ENCODE results near the gene SH3TC2. TPM values are rescaled to one million over a fixed set of nuclear protein-coding genes. Genes with fewer than 3 reads are reported as not detected.

SH3TC2 gene
- total and polyA plus RNA-seq, 2 donors (not counting 1 experiment from before 2014, with no cell fraction given): not detected

- Histone ChIP-seq H3K4me3 (ENCODE audit: control extremely low read depth in 1 of 5, extremely low read depth in 1 of 5, insufficient read depth in 1 of 5, low read depth in 2 of 5, low read length in 4 of 5) (no peak overlapping the region), H3K79me2 (ENCODE audit: control insufficient read depth, insufficient read depth, low read length) (no peaks in the 10 kb centered on the region), H3K27ac (ENCODE audit: low read length in 2 of 2) (no peak overlapping the region), H3K4me2 (replicated peaks; ENCODE audit: low read depth, low read length, poor library complexity, severe bottlenecking) (no peak overlapping the region), H3K27me3 (replicated peaks in 1 of 4; ENCODE audit: control extremely low read depth in 1 of 4, control insufficient read depth in 3 of 4, insufficient read depth in 4 of 4, low read length in 3 of 4) (peaks cover 0 to 4% (median under 1%) of the 10 kb centered on the region in 4 experiments), H3K36me3 (replicated peaks in 1 of 2; ENCODE audit: control extremely low read depth in 1 of 2, control insufficient read depth in 1 of 2, extremely low read depth in 1 of 2, insufficient read depth in 2 of 2, low read length in 1 of 2) (no peaks in the 10 kb centered on the region), H3K9me3 (ENCODE audit: control extremely low read depth in 1 of 3, control insufficient read depth in 2 of 3, insufficient read depth in 1 of 3, low read length in 2 of 3) (no peaks in the 10 kb centered on the region), H4K20me1 (ENCODE audit: control insufficient read depth, insufficient read depth, low read length, poor library complexity, severe bottlenecking) (no peaks in the 10 kb centered on the region), H3K4me1 (ENCODE audit: control insufficient read depth in 2 of 2, insufficient read depth in 2 of 2, low read length in 2 of 2) (peaks cover 5 to 6% of the 10 kb centered on the region in 2 donors), H3K9ac (ENCODE audit: low read length) (no peak overlapping the region), H2AFZ (ENCODE audit: insufficient read depth, low read depth, low read length, poor library complexity, severe bottlenecking) (no peak overlapping the region)
- no peak overlapping the region for H3K4me3 Mint-ChIP-seq
- CTCF ChIA-PET: interaction anchor here (1.5 to 3.6 kb wide), 3 partner anchors 11 to 235 kb away, joined by 5 to 21 read pairs (median 5); no protein-coding TSS in a partner anchor
- H3K27me3 Mint-ChIP-seq: peaks cover 18% of the 10 kb centered on the region
- peaks cover 4% of the 10 kb centered on the region for H3K4me1 Mint-ChIP-seq
- H3K27ac Mint-ChIP-seq: no peak overlapping the region
- DNase-seq (no peak), ATAC-seq (ENCODE audit: low read depth) (no peak)
- intact Hi-C loops (cut with micrococcal nuclease): no loop called here
- no peaks in the 10 kb centered on the region for H3K9me3 Mint-ChIP-seq (ENCODE audit: insufficient read depth)
- TF ChIP-seq CTCF (IDR thresholded peaks at IDR 0.05): no peak
- no peak for TF ChIP-seq EZH2 (IDR thresholded peaks at IDR 0.05; ENCODE audit: borderline replicate concordance, insufficient read depth, low read depth, low read length, poor library complexity, severe bottlenecking)
- POLR2A ChIA-PET: no interaction called here
- WGBS (ENCODE audit: insufficient coverage): 80% methylated on average over 1 of the region's 2 CpGs
Measured at GRCh38 chr5:148968311-148968710, 94.6 kb downstream of the SH3TC2 start.

- intact Hi-C loops (cut with micrococcal nuclease): no loop called here
- Histone ChIP-seq H3K9ac (ENCODE audit: low read length) (no peak overlapping the region), H3K9me3 (ENCODE audit: control extremely low read depth in 1 of 3, control insufficient read depth in 2 of 3, insufficient read depth in 1 of 3, low read length in 2 of 3) (no peaks in the 10 kb centered on the region), H3K79me2 (ENCODE audit: control insufficient read depth, insufficient read depth, low read length) (no peaks in the 10 kb centered on the region), H3K27ac (ENCODE audit: low read length in 2 of 2) (no peak overlapping the region), H3K4me2 (replicated peaks; ENCODE audit: low read depth, low read length, poor library complexity, severe bottlenecking) (no peak overlapping the region), H3K36me3 (replicated peaks in 1 of 2; ENCODE audit: control extremely low read depth in 1 of 2, control insufficient read depth in 1 of 2, extremely low read depth in 1 of 2, insufficient read depth in 2 of 2, low read length in 1 of 2) (no peaks in the 10 kb centered on the region), H2AFZ (ENCODE audit: insufficient read depth, low read depth, low read length, poor library complexity, severe bottlenecking) (no peak overlapping the region), H3K4me1 (ENCODE audit: control insufficient read depth in 2 of 2, insufficient read depth in 2 of 2, low read length in 2 of 2) (peaks cover 5 to 7% of the 10 kb centered on the region in 2 donors), H3K27me3 (replicated peaks in 1 of 4; ENCODE audit: control extremely low read depth in 1 of 4, control insufficient read depth in 3 of 4, insufficient read depth in 4 of 4, low read length in 3 of 4) (peaks cover 0 to 3% (median under 1%) of the 10 kb centered on the region in 4 experiments), H3K4me3 (ENCODE audit: control extremely low read depth in 1 of 5, extremely low read depth in 1 of 5, insufficient read depth in 1 of 5, low read depth in 2 of 5, low read length in 4 of 5) (no peak overlapping the region), H4K20me1 (ENCODE audit: control insufficient read depth, insufficient read depth, low read length, poor library complexity, severe bottlenecking) (no peaks in the 10 kb centered on the region)
- ATAC-seq (ENCODE audit: low read depth) (no peak), DNase-seq (no peak)
- H3K27me3 Mint-ChIP-seq: peaks cover 14% of the 10 kb centered on the region
- CTCF ChIA-PET: interaction anchor here (1.5 to 3.6 kb wide), 4 partner anchors 10 to 237 kb away, joined by 5 to 21 read pairs (median 6); no protein-coding TSS in a partner anchor
- POLR2A ChIA-PET: interaction anchor here (0.5 kb wide), 1 partner anchor 171 kb away, joined by 8 read pairs; no protein-coding TSS in a partner anchor
- WGBS (ENCODE audit: insufficient coverage): 100% methylated on average over 1 of the region's 4 CpGs
- no peaks in the 10 kb centered on the region for H3K9me3 Mint-ChIP-seq (ENCODE audit: insufficient read depth)
- H3K4me3 Mint-ChIP-seq: no peak overlapping the region
- TF ChIP-seq CTCF (IDR thresholded peaks at IDR 0.05): no peak
- TF ChIP-seq EZH2 (IDR thresholded peaks at IDR 0.05; ENCODE audit: borderline replicate concordance, insufficient read depth, low read depth, low read length, poor library complexity, severe bottlenecking): no peak
- H3K4me1 Mint-ChIP-seq: peaks cover 4% of the 10 kb centered on the region
- H3K27ac Mint-ChIP-seq: no peak overlapping the region
Measured at GRCh38 chr5:148967783-148968182, 95.1 kb downstream of the SH3TC2 start.

All from B cell (primary cell).